HEK293 (cell line): ENCODE measurements around the gene IL36B.

Source experiments
- CTCF ChIA-PET: fragments of 350-600 bp; formaldehyde crosslinking; extraction: SDS; loops from one replicate; lab custom pipeline; 2021; ENCODE audit warnings: antibody characterized with exemption; lab: Yijun Ruan, JAX
- POLR2A ChIA-PET: fragments of 300-600 bp; formaldehyde crosslinking; extraction: SDS; loops from one replicate; lab custom pipeline; 2020; ENCODE audit warnings: antibody characterized with exemption, inconsistent platforms; lab: Yijun Ruan, JAX
- H3K27ac ChIP-seq: fragments of 200-500 bp; sonication (Bioruptor generic); 2 replicates; pipeline ENCODE4 v1.5.1; 2014; ENCODE audit warnings: low read depth, low read length, control low read depth, inconsistent platforms; ENCODE audit errors: extremely low read depth
- H3K36me3 ChIP-seq, 2 experiments: fragments of 200-500 bp in 1 of 2; sonication (Bioruptor generic) in 1 of 2; 1 replicate in 1 of 2; 2 replicates in 1 of 2; pipeline ENCODE4 v1.5.1; 2014 to 2017; ENCODE audit warnings: inconsistent platforms in 2 of 2, low read length in 2 of 2; ENCODE audit not compliant: control insufficient read depth in 2 of 2, insufficient read depth in 1 of 2
- H3K4me1 ChIP-seq: fragments of 200-500 bp; sonication (Bioruptor generic); 2 replicates; pipeline ENCODE4 v1.5.1; 2014; ENCODE audit warnings: mild to moderate bottlenecking, low read length, inconsistent platforms; ENCODE audit not compliant: control insufficient read depth, insufficient read depth
- H3K4me3 ChIP-seq: 2 replicates; pipeline ENCODE4 v1.5.1; 2011; ENCODE audit warnings: low read depth, mild to moderate bottlenecking, control low read depth, low read length, moderate library complexity
- H3K9me3 ChIP-seq: fragments of 200-500 bp; sonication (Bioruptor generic); 2 replicates; pipeline ENCODE4 v1.5.1; 2014; ENCODE audit warnings: low read depth, low read length, inconsistent platforms; ENCODE audit not compliant: control insufficient read depth, insufficient read depth
- GLIS2 ChIP-seq: fragments of 450-650 bp; formaldehyde crosslinking; IDR thresholded peaks from 2 replicates; pipeline ENCODE4 v1.5.1; 2016; ENCODE audit warnings: missing biosample characterization, missing genetic modification characterization
- HIC1 ChIP-seq: fragments of 450-650 bp; formaldehyde crosslinking; IDR thresholded peaks from 2 replicates; pipeline ENCODE4 v1.5.1; 2016; ENCODE audit warnings: missing biosample characterization, missing genetic modification characterization
- HOXD13 ChIP-seq: sonication (generic); formaldehyde crosslinking; IDR thresholded peaks from 2 replicates; pipeline ENCODE4 v1.8.0; 2022; ENCODE audit warnings: missing genetic modification reagents, borderline replicate concordance
- KLF10 ChIP-seq: fragments of 450-650 bp; IDR thresholded peaks from 2 replicates; pipeline ENCODE4 v1.5.1; 2018; ENCODE audit warnings: missing biosample characterization, mild to moderate bottlenecking, missing genetic modification characterization
- MYNN ChIP-seq: fragments of 450-650 bp; formaldehyde crosslinking; IDR thresholded peaks from 2 replicates; pipeline ENCODE4 v1.5.1; 2016; ENCODE audit warnings: missing biosample characterization, missing genetic modification characterization, borderline replicate concordance
- SP3 ChIP-seq: fragments of 450-650 bp; formaldehyde crosslinking; IDR thresholded peaks from 2 replicates; pipeline ENCODE4 v1.5.1; 2016; ENCODE audit warnings: missing biosample characterization, missing genetic modification characterization
- SP7 ChIP-seq: fragments of 450-650 bp; formaldehyde crosslinking; IDR thresholded peaks from 2 replicates; pipeline ENCODE4 v1.5.1; 2016; ENCODE audit warnings: missing biosample characterization, missing genetic modification characterization
- TCF7L2 ChIP-seq: IDR thresholded peaks from 2 replicates; pipeline ENCODE4 v1.6.1; 2011; ENCODE audit warnings: low read depth, mild to moderate bottlenecking, inconsistent platforms, low read length, moderate library complexity, borderline replicate concordance
- TSHZ1 ChIP-seq: fragments of 450-650 bp; formaldehyde crosslinking; IDR thresholded peaks from 2 replicates; pipeline ENCODE4 v1.5.1; 2016; ENCODE audit warnings: missing biosample characterization, missing genetic modification characterization, borderline replicate concordance
- ZFP37 ChIP-seq: fragments of 450-650 bp; formaldehyde crosslinking; IDR thresholded peaks from 2 replicates; pipeline ENCODE4 v1.5.1; 2016; ENCODE audit warnings: missing biosample characterization, missing genetic modification characterization
- ZNF121 ChIP-seq: fragments of 450-650 bp; formaldehyde crosslinking; IDR thresholded peaks from 2 replicates; pipeline ENCODE4 v1.5.1; 2016; ENCODE audit warnings: missing biosample characterization, missing genetic modification characterization
- ZNF2 ChIP-seq: fragments of 450-650 bp; formaldehyde crosslinking; IDR thresholded peaks from 2 replicates; pipeline ENCODE4 v1.5.1; 2016; ENCODE audit warnings: missing biosample characterization, missing genetic modification characterization
- ZNF221 ChIP-seq: fragments of 450-650 bp; formaldehyde crosslinking; IDR thresholded peaks from 2 replicates; pipeline ENCODE4 v1.5.1; 2017; ENCODE audit warnings: missing biosample characterization, missing genetic modification characterization, borderline replicate concordance
- ZNF311 ChIP-seq: fragments of 450-650 bp; formaldehyde crosslinking; IDR thresholded peaks from 2 replicates; pipeline ENCODE4 v1.5.1; 2017; ENCODE audit warnings: missing biosample characterization, missing genetic modification characterization, borderline replicate concordance
- ZNF37A ChIP-seq: fragments of 450-650 bp; IDR thresholded peaks from 2 replicates; pipeline ENCODE4 v1.5.1; 2018; ENCODE audit warnings: missing biosample characterization, missing genetic modification characterization
- ZNF501 ChIP-seq: fragments of 450-650 bp; formaldehyde crosslinking; IDR thresholded peaks from 2 replicates; pipeline ENCODE4 v1.5.1; 2016; ENCODE audit warnings: missing biosample characterization, missing genetic modification characterization
- ZNF510 ChIP-seq: fragments of 450-650 bp; formaldehyde crosslinking; IDR thresholded peaks from 2 replicates; pipeline ENCODE4 v1.5.1; 2018; ENCODE audit warnings: mild to moderate bottlenecking, missing genetic modification characterization, missing biosample characterization; ENCODE audit not compliant: insufficient replicate concordance
- ZNF544 ChIP-seq: fragments of 450-650 bp; formaldehyde crosslinking; IDR thresholded peaks from 2 replicates; pipeline ENCODE4 v1.5.0; 2017; ENCODE audit warnings: missing biosample characterization, missing genetic modification characterization
- ZNF558 ChIP-seq: fragments of 450-650 bp; formaldehyde crosslinking; IDR thresholded peaks from 2 replicates; pipeline ENCODE4 v1.5.1; 2016; ENCODE audit warnings: missing biosample characterization, missing genetic modification characterization
- ZNF600 ChIP-seq: fragments of 450-650 bp; formaldehyde crosslinking; IDR thresholded peaks from 2 replicates; pipeline ENCODE4 v1.5.1; 2016; ENCODE audit warnings: missing biosample characterization, missing genetic modification characterization
- ZNF623 ChIP-seq: fragments of 450-650 bp; formaldehyde crosslinking; IDR thresholded peaks from 2 replicates; pipeline ENCODE4 v1.5.1; 2016; ENCODE audit warnings: missing biosample characterization, missing genetic modification characterization
- ZNF645 ChIP-seq: fragments of 450-650 bp; formaldehyde crosslinking; IDR thresholded peaks from 2 replicates; pipeline ENCODE4; 2016; ENCODE audit warnings: missing biosample characterization, missing genetic modification characterization
- ZNF660 ChIP-seq: fragments of 450-650 bp; IDR thresholded peaks from 2 replicates; pipeline ENCODE4 v1.5.1; 2018; ENCODE audit warnings: missing biosample characterization, mild to moderate bottlenecking, missing genetic modification characterization
- ZNF664 ChIP-seq: fragments of 450-650 bp; formaldehyde crosslinking; IDR thresholded peaks from 2 replicates; pipeline ENCODE4 v1.5.1; 2016; ENCODE audit warnings: missing biosample characterization, missing genetic modification characterization
- ZNF792 ChIP-seq: fragments of 450-650 bp; formaldehyde crosslinking; IDR thresholded peaks from 2 replicates; pipeline ENCODE4 v1.5.1; 2016; ENCODE audit warnings: missing biosample characterization, missing genetic modification characterization

Gene IL36B

GRCh38 chr2:113014067-113014466 is 38.6 kb downstream of the IL36B start:
- H3K4me3 ChIP-seq = no peak overlapping the region
- POLR2A ChIA-PET = no interaction called here
- CTCF ChIA-PET = no interaction called here
- H3K9me3 ChIP-seq = no peaks in the 10 kb centered on the region
- H3K27ac ChIP-seq = no peak overlapping the region
- no peaks in the 10 kb centered on the region for H3K36me3 ChIP-seq
- TF ChIP-seq ZFP37 (tag by site-specific recombination) = no peak
- no peak for TF ChIP-seq HIC1
- no peak for TF ChIP-seq ZNF501 (tag by site-specific recombination)
- no peak for TF ChIP-seq ZNF311 (tag by site-specific recombination)
- no peak for TF ChIP-seq HOXD13 (CRISPR knock-in tag)
- TF ChIP-seq TCF7L2 = no peak
- TF ChIP-seq ZNF37A (tag by site-specific recombination) = no peak
- no peak for TF ChIP-seq ZNF558 (tag by site-specific recombination)
- no peak for TF ChIP-seq SP3 (tag by site-specific recombination)
- TF ChIP-seq ZNF2 (tag by site-specific recombination) = no peak
- TF ChIP-seq MYNN (tag by site-specific recombination) = no peak
- TF ChIP-seq ZNF645 (tag by site-specific recombination) = no peak
- no peak for TF ChIP-seq ZNF664 (tag by site-specific recombination)
- TF ChIP-seq GLIS2 (tag by site-specific recombination) = no peak
- TF ChIP-seq, all 188 proteins: peak for 0
- no peaks in the 10 kb centered on the region for H3K4me1 ChIP-seq

GRCh38 chr2:113013336-113013661 is 39.4 kb downstream of the IL36B start:
- Histone ChIP-seq H3K4me3 (no peak overlapping the region), H3K36me3 (no peaks in the 10 kb centered on the region), H3K4me1 (no peaks in the 10 kb centered on the region), H3K9me3 (no peaks in the 10 kb centered on the region), H3K27ac (no peak overlapping the region)
- ChIA-PET POLR2A (no interaction called here), CTCF (no interaction called here)
- no peak for TF ChIP-seq ZNF221 (tag by site-specific recombination)

GRCh38 chr2:113012436-113013335 is 40.0 kb downstream of the IL36B start:
- Histone ChIP-seq H3K27ac (no peak overlapping the region), H3K4me1 (no peaks in the 10 kb centered on the region), H3K4me3 (no peak overlapping the region), H3K9me3 (no peaks in the 10 kb centered on the region), H3K36me3 (no peaks in the 10 kb centered on the region)
- ChIA-PET POLR2A (no interaction called here), CTCF (interaction anchor here (0.7 kb wide), 1 partner anchor 66 kb away, joined by 4 read pairs; no protein-coding TSS in a partner anchor)
- TF ChIP-seq SP7 (tag by site-specific recombination) (no peak), TSHZ1 (no peak), ZNF121 (tag by site-specific recombination) (no peak), ZNF544 (no peak), ZNF510 (tag by site-specific recombination) (no peak), ZNF792 (tag by site-specific recombination) (no peak), KLF10 (tag by site-specific recombination) (no peak), ZNF660 (tag by site-specific recombination) (no peak), ZNF600 (tag by site-specific recombination) (no peak), ZNF623 (no peak)
